Dermis blood vessel endothelial cell (primary cell): ENCODE results near the gene TRAPPC10. TPM values are rescaled to one million over a fixed set of nuclear protein-coding genes. Genes with fewer than 3 reads are reported as not detected.

ENCODE experiments used
- DNase-seq: peaks from one replicate; pipeline ENCODE4 v3.0.0; 2010
- total RNA-seq: library from RNA; depleted of rRNA; stranded (reverse); fragments of >200 nt; gene quantifications from 2 replicates; pipeline ENCODE4 v1.2.3, GENCODE V29; 2014

Gene TRAPPC10
- total RNA-seq, 1 donor from 2014 or later: 25.5 TPM

DNA sequence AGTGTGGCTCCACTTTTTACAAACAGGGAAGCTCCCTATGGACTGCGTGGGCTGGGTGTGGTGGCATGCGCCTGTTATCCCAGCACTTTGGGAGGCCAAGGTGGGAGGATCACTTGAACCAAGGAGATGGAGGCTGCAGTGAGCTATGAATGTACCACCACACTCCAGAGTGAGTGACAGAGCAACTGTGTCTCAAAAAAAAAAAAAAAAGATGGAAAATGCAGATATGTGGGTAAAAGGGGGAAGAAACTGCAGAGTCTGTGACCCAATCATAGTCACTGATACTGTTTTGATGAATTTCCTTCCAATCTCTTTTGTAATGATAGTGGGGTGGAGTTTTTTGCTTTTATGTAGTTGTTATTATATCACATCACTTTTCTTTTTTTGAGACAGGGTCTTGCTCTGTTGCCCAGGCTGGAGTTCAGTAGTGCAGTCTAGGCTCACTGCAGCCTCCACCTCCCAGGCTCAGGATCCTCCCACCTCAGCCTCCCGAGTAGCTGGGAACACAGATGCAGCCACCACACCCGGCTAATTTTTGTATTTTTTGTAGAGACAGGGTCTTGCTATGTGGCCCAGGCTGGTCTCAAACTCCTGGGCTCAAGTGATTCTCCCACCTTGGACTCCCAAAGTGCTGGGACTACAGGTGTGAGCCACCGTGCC is 8.7 kb upstream of the TRAPPC10 start:
- no peak for DNase-seq

DNA sequence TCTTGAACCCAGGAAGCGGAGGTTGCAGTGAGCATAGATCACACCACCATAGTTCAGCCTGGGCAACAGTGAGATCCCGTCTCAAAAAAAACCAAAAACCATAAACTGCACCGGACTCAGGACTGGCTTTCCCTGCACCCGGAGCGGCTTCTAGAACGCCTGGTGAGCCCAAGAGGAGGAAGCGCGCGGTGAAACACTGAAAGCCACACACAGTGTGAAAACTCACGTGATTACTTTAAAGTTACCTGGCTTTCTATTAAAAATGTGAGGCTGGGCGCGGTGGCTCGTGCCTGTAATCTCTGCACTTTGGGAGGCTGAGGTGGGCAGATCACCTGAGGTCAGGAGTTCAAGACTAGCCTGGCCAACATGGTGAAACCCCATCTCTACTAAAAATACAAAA is 7.0 kb upstream of the TRAPPC10 start:
- DNase-seq: no peak

DNA sequence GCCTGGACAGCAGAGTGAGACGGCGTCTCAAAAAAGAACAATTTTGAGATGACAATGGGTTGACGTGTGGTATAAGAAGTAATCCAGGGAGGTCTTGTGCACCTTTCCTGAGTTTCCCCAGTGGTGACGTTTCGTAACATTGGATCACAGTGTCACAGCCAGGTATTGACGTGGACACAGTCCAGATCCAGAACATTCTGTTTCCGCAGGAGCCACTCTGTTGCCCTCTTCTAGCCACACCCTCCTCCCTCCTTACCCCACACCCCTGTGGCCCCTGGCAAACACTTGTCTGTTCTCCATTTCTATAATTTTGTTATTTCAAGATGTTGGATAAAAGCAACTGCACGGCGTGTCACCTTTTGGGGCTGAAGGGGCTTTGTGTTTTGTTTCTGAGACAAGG is 6.5 kb upstream of the TRAPPC10 start:
- no peak for DNase-seq

DNA sequence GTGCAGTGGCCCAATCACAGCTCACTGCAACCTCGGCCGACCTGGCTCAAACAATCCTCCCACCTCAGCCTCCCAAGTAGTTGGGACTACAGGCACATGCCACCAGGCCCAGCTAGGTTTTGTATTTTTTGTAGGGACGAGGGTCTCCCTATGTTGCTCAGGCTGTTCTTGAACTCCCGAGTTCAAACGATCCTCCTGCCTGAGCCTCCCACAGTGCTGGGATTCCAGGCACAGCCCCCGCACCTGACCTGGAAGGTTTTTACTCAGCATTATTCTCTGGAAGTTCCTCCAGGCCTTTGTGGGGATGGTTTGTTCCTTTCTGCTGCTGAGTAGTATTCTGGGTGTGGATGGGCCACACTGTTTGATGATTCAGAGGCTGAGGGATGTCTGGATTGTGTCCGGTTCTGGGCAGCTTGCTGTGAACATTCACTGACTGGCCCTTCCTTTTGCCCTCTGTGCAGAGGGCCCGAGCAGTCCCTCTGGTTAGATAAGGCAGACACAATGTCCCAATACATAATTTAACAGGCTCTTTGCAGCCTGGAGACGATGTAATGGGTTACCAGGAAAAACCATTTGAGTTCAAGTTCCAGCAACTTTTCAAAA is 6.0 kb upstream of the TRAPPC10 start:
- DNase-seq: peak; percentile 62

DNA sequence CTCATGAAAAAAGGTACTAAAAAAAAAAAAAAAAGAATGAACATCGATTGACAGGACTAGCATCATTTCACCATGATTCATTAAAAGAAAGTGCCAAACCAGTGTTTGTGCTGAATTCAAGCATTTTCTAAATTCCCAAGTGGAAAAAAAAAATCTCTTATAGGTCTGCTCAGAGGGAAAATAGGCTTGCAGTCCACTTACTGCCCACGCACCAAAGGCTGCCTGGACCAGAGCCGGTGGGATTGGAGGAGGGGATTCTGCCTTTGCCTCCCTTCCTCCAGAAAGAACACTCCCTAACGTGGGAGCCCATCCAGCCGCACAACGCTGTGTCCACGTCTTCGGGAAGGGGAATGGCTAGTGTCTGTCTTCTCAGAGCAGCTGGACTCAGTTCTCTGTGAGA is 5.5 kb upstream of the TRAPPC10 start:
- DNase-seq: no peak

DNA sequence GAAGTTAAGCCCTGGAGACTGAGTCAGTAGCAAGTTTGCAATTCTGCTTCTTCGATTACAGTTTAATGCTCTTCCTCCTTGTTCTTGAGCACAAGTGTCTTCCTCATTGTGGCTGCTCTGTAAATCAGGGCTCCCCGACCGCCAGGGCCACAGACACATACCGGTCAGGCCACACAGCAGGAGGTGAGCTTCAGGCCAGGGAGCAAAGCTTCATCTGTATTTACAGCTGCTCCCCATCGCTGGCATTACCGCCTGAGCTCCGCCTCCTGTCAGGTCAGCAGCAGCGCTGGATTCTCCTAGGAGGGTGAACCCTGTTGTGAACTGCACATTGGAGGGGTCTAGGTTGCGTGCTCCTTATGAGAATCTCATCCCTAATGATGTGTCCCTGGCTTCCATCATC is 1.7 kb upstream of the TRAPPC10 start:
- DNase-seq: no peak

DNA sequence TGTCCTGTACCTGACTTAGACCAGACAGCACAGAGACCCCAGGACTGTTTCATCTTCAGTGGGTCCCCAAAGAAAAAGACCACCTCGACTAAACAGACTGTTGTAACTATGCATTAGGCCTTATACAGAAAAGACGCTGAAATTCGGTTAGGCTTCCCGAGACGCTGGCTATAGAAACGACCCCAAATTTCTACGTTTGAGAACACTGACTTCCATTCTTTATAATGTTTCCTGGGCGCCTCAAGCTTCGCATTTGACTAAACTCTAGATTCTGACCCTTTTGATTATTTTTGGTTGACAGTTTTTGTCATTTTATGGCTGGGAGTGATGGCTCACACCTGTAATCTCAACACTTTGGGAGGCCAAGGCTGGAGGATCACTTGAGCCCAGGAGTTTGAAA is 986 bp upstream of the TRAPPC10 start:
- no peak for DNase-seq

DNA sequence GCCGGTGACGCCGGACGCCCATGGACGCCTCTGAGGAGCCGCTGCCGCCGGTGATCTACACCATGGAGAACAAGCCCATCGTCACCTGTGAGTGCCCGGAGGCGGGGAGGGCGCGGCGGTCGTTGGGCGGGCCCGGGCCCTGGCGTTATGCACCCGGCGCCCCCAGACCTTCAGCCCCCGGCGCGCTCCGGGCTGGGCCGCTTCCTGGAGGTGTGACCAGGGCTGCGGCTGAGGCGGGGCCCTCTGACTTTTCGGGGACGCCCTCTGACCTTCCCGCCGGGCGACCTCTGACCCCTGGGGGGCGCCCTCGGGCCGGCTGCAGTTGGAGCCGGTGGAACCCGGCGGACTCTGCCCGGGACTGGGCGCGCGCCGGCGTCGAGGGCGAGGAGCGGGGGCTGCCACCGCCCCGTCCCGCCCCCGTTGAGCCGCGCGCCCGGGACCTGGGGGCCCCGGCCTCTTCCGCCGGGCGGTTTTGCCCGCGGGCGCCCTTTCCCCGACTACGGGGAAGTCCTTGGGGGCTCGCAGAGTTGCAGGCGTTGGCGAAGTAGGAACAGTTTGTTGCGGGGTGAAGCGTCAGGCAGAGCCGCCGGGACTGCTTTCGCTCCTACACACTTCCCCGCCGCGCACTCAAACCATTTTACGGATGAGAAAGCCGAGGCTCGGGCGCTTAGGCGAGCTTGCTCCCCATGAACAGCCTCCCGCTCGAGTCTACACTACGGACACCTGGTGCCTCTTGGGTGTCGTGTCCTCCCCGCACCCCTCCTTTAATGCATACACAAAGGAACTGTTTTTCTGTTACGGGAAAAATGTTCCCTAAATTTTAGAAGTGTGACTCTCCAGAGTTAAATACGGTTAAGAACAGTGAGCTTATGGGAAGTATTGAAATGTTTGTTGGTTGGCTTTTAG is 618 bp downstream of the TRAPPC10 start:
- peak; percentile 49 for DNase-seq

DNA sequence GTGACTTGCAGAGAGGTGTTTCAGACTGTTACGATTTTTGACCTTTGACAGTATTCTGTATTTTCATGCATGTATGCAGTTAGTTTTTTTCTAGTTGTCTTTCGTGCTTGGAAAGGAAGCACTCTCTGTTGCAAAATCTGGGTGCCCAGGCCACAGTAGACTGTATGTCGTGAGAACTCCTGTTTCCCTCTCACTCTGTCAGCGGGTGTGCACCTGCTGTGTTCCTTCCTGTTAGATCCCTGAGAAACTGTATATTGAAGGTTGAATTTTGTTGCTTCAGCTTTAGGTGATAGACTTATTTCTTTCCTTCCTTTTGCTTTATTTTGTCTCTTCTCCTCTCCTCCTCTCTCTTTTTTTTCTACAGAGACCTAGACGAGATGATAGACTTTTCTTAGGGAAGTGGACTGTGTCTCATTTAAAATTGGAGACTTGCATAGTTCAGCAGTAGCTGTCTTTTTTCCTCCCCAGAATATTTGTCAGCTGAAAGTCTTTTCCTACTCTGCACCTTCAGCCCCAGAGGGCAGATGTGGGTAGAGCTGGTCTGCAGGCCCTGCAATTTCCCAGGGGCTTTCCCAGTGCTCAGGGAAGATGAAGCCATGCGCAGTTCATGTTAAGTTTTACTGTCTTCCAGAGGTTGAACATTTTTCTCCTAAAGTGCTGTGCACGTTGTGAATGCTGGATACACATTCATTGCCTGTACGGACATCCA is 1.4 kb downstream of the TRAPPC10 start:
- peak; percentile 43 for DNase-seq

DNA sequence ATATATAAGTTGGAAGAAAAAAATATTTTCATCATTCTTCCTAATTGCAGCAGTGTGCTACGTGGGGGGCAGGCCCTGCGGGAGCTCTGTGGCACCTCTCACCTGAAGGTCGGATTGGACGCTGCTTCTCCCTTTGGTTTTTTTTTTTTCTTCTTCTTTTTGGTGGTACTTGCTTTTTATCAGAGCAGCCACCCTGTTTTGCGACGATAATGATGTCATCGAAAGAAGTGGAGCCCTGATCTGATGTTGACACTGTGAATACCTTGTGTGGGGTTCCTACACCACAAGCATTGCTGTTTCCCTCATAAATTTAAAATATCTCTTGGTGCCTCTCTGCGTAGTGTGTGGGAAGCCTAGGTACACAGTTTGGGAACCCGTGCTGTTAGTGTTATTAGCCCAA is 5.5 kb downstream of the TRAPPC10 start:
- no peak for DNase-seq

DNA sequence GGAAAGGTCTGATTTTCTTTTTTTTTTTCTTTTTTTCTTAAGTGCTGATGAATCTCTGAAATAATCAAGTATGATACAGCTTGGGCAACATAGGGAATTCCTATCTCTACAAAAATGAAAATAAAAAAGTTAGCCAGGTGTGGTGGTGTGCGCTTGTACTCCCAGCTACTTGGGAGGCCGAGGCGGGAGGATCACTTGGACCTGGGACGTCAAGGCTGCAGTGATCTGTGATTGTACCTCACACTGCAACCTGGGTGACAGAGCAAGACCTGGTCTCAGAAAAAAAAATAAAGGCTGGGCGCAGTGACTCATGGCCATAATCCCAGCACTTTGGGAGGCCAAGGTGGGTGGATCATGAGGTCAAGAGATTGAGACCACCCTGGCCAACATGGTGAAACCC is 6.0 kb downstream of the TRAPPC10 start:
- DNase-seq: no peak

DNA sequence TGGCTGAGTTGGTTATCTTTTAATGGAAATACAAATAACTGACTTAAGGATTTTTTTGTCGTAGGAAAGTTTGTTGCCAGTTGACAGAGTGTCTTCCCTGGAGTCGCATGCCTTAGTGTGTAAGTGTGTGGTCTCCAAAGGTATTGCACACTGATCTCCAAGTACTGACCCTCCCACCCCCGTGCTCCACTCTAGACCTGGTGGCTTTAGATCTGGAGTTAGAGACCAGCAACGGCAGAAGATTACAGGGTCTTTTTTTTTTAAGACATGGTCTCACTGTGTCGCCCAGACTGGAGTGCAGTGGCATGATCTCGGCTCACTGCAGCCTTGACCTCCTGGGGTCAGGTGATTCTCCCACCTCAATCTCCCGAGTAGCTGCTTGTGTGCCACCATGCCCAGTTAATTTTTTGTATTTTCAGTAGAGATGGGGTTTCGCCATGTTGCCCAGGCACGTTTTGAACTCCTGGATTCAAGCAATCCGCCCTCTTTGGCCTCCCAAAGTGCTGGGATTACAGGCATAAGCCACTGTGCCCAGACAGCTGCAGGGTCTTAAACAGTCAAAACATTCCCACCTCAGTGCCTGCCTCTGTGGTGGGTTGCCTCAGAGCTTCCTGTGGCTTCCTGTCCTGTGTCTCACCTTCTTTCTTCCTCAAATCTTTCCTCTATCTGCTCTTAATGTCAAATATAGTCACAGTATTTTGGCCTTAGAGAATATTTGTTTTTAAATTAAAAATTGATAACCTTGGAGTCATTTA is 6.9 kb downstream of the TRAPPC10 start:
- DNase-seq: no peak

DNA sequence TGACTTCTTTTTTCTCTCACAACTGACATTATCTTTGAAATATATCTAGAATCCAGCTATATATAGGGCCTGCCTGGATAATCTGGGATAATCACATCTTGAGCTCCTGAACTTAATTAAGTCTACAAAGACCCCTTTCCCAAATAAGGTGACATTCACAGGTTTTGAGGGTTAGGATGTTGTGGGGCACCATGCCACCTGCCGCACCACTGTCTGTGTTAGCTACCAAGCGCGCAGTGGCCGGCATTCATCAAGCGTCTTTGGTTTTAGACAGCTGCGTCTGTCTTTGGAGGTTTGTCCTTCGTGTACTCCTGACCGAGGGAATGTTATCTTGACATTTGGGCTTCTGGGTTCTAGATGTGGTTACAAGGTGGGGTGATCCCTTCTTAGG is 7.5 kb downstream of the TRAPPC10 start:
- DNase-seq: no peak

DNA sequence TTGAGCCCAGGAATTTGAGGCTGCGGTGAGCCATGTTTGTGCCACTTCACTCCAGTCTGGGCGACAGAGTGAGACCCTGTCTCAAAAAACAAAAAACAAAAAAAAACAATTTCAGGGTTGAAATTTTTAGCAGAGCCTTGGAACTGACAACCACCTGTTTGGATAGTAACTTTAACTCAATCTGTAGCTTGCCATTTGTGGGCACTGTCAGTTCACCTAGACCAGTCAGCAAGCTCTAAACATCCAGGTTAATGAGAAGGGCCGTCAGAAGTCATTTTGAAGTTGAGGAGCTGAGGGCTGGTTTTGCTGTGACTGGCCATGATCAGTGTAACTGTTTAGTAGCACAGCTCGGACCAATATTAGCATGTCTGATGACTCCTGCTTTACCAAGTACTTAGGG is 8.4 kb downstream of the TRAPPC10 start:
- no peak for DNase-seq

DNA sequence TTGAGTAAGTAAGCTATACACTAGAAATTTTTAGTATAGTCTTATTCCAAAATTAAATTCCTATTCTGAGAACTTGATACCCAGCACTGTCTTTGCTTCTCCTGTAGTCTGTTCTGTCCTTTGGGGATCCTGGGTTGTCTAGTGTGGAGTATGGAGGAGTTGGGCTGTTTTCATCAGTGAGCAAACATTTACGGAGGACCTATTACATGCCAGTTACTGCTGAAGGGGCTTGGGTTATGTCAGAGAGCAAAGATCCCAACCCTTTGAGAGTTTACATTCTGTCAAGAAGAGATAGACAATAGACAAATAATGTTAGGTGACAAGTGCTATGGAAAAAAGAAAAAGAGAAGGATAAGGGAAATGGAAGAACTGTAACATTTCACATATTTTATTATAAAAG is 9.0 kb downstream of the TRAPPC10 start:
- no peak for DNase-seq

DNA sequence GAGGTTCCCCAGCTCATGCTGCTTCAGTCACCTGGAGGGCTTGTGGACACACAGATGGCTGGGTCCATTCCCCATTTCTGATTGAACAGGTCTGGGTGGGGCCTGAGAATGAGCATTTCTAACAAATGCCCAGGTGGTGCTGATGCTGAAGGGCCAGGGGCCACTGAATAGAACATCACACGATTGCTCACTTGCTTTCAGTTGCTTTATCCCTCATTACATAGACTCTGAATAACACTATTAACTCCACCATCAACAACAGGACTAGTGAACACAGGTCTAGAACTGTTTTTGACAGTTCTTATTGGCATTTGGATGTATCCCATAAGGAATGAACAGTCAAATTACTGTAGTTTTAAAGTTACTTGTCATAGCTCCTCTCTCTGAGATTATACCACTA is 12.1 kb downstream of the TRAPPC10 start:
- no peak for DNase-seq

DNA sequence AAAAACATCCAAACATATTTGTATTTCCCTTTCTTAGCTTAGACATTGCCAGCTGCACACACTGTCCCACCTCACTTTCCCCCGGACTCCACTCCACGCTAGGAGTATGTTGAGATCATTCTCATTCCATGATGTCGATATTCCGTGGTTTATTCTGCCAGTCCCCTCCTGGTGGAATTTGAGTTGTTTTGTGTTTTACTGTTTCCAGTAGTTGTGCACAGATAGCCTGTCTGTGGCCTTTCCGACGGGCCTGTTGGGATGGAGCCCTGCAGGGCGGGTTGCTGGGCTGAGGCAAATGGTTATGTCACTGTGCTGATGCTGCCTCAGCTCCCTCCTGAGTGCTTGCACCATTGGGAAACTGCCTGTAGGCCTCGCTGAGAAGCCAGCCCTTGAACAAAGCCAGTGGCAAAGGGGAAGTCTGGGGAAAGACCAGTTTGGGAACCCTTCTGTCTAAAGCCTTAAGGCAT is 12.8 kb downstream of the TRAPPC10 start:
- DNase-seq: peak; percentile 44

DNA sequence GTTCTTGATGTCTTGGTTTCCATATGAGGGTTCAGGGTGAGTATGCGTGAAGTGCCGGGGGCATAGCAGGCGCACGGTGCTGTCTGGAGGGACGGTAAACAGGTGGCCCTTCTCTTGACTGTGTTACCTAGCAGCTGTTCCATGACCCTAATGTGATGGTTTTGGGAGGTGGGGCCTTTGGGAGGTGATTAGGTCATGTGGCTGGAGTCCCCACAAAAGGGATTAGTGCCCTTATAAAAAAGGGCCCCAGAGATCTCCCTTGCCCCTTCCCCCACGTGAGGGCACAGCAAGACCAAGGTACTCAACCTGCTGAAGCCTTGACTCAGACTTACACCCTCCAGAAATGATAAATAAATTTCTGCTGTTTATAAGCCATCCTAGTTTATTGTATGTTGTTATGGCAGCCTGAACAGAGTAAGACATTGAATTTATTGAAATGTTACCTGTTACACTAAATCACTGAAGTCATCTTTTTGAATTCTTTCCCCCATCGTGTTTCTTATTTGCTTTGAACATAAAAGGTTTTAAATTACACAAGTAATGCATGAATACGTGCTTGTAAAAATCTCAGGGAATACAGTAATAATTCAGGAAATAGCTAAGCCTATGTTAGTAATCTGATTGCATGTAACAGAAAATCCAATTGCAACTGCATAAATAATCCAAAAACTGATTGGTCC is 15.6 kb downstream of the TRAPPC10 start:
- DNase-seq: no peak

DNA sequence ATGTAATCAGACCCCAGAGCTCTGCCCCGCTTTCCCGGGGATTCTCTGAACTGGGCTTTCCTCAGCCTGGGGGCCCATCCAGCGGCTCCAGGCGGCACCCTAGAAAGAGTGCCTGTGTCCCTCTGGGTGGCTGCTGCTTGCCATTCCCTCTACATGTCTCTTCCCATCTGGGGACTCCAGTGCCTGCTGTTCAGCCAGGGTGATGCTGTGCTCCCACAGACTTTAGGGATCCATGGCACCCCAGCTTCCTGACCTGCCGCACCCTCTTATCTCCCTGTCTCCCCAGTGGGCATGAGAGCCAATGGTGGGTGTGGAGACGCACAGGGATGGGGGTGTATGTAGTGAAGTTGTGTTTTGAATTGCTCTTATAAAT is 16.2 kb downstream of the TRAPPC10 start:
- no peak for DNase-seq

DNA sequence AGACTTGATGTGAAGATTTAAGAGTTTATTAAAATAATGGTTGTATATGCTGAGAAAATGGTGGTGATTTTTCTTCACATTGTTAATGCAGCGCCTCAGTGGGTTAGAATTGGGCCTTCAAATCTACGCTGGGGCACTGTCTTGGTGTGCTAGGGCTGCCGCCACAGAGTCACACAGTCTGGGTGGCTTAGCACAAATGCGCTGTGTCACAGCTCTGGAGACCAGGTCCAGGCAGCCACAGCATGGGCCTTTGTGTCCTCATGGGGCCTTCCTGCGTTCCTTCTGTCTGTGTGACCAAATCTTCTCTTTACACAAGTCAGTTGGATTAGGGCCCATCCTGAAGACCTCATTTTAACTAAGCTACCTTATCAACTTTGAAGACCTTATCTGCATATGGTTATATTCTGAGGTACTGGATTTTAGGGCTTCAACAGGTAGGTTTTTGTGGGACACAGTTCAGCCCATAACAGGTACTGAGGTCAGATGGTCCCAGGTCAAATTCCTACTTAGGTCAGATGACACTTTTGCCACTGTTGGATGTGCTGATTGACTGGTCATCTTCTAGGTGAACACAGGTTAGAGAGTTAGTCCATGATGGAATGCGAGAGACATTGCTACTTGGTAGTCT is 17.5 kb downstream of the TRAPPC10 start:
- no peak for DNase-seq

DNA sequence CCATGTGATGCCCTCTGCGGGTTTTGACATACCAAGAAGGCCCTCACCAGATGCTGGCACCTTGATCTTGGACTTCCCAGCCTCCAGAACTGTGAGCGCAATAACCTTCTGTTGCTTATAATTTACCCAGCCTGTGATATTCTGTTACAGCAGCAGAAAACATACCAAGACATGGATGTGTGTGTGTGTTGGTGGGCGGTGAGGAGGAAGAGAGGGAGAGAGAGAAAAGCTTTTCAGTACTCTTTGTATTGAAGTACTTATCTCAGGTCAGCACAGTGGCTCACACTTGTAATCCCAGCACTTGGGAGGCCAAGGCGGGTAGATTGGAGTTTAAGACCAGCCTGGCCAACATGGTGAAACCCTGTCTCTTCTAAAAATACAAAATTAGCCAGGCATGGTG is 23.1 kb downstream of the TRAPPC10 start:
- DNase-seq: no peak
